Measurements from ENCODE around the gene COL1A2. TPM values are rescaled to one million over a fixed set of nuclear protein-coding genes. Genes with fewer than 3 reads are reported as not detected.

Gene COL1A2
- total RNA-seq, 1 donor from 2014 or later, result 6.8 TPM

DNA sequence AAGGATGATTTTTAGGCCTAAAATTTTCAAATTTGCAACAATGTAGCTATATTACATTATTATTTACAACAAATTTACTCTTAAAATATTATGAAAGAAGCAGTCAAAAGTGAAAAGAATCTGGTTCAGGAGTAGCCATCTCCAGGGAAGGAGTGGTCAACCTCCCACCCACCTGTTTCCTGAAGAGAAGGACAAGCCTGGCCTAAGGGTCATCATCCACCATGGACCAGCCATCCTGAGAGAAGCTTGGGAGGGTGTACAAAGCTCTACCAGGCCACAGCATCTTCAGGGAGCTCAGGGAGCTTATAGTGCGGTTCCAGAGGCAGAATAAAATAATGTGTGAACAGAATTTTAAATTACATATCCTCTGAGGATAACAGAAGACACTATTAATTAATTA lies 38.1 kb downstream of the COL1A2 start:
- H3K36me3 Mint-ChIP-seq (ENCODE audit: unreplicated experiment), result no peaks in the 10 kb centered on the region
- no peak for TF ChIP-seq CTCF (IDR thresholded peaks at IDR 0.05; ENCODE audit: partially characterized antibody, unreplicated experiment)

DNA sequence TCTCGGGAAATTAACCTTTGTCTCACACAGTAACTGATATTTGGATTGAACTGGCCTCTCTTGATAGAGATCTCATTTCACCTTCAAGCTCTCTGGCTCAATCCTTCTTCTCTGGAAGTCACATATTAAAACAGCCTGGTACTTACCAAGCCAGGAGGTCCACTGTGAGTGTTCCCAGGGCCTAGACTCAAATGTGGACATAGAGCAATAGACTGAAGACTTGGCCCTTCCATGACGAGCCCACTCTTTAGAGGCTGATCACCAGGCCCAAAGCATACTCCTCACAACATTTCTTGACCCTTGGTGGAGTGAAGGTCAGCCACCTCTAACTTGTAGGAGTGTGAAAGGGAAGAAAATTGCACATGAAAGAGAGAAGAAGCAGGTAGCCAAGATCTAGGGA lies 38.5 kb downstream of the COL1A2 start:
- H3K36me3 Mint-ChIP-seq (ENCODE audit: unreplicated experiment), result no peaks in the 10 kb centered on the region
- H3K9me3 Mint-ChIP-seq (ENCODE audit: unreplicated experiment), result no peaks in the 10 kb centered on the region
- TF ChIP-seq CTCF (IDR thresholded peaks at IDR 0.05; ENCODE audit: partially characterized antibody, unreplicated experiment), result no peak
- H3K27me3 Mint-ChIP-seq (ENCODE audit: unreplicated experiment), result peaks cover 3% of the 10 kb centered on the region
- DNase-seq, result no peak
- peaks cover 8% of the 10 kb centered on the region for H3K4me1 Mint-ChIP-seq (ENCODE audit: low read depth, unreplicated experiment)
- no peak overlapping the region for H3K4me3 Mint-ChIP-seq (ENCODE audit: unreplicated experiment)
- H3K27ac Mint-ChIP-seq (ENCODE audit: unreplicated experiment), result no peak overlapping the region

More for the DNA sequence above, 38.1 kb downstream of the COL1A2 start:
- peaks cover 3% of the 10 kb centered on the region for H3K27me3 Mint-ChIP-seq (ENCODE audit: unreplicated experiment)
- peaks cover 8% of the 10 kb centered on the region for H3K4me1 Mint-ChIP-seq (ENCODE audit: low read depth, unreplicated experiment)
- DNase-seq, result no peak
- no peak overlapping the region for H3K27ac Mint-ChIP-seq (ENCODE audit: unreplicated experiment)
- no peaks in the 10 kb centered on the region for H3K9me3 Mint-ChIP-seq (ENCODE audit: unreplicated experiment)
- H3K4me3 Mint-ChIP-seq (ENCODE audit: unreplicated experiment), result no peak overlapping the region

DNA sequence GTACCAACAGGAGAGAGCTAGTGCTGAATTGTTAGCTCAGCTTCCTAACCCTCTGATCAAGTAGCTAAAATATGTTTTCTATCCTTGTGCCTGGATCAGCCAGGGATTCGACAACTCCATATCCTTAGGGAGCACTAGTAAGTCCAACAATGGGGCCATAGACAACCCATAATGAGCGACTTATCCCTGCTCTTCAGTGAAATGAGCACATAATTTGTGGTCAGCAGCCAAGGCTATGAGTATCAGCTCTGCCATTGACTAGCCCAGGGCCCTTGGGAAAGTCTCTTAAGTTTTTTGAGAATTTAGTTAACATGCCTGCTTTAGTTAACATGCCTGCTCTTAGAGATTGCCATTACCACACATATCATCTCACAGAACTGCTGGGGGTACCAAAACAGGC lies 39.3 kb downstream of the COL1A2 start:
- H3K36me3 Mint-ChIP-seq (ENCODE audit: unreplicated experiment), result no peaks in the 10 kb centered on the region
- no peaks in the 10 kb centered on the region for H3K9me3 Mint-ChIP-seq (ENCODE audit: unreplicated experiment)
- H3K4me3 Mint-ChIP-seq (ENCODE audit: unreplicated experiment), result no peak overlapping the region
- DNase-seq, result no peak
- peaks cover 8% of the 10 kb centered on the region for H3K4me1 Mint-ChIP-seq (ENCODE audit: low read depth, unreplicated experiment)
- H3K27ac Mint-ChIP-seq (ENCODE audit: unreplicated experiment), result no peak overlapping the region
- no peak for TF ChIP-seq CTCF (IDR thresholded peaks at IDR 0.05; ENCODE audit: partially characterized antibody, unreplicated experiment)
- peaks cover 3% of the 10 kb centered on the region for H3K27me3 Mint-ChIP-seq (ENCODE audit: unreplicated experiment)

GRCh38 chr7:94436018-94436604 lies 41.4 kb downstream of the COL1A2 start:
- peak; percentile 62 for DNase-seq
- H3K9me3 Mint-ChIP-seq (ENCODE audit: unreplicated experiment), result no peaks in the 10 kb centered on the region
- no peak overlapping the region for H3K4me3 Mint-ChIP-seq (ENCODE audit: unreplicated experiment)
- no peaks in the 10 kb centered on the region for H3K36me3 Mint-ChIP-seq (ENCODE audit: unreplicated experiment)
- no peak overlapping the region for H3K27ac Mint-ChIP-seq (ENCODE audit: unreplicated experiment)
- peaks cover 3% of the 10 kb centered on the region for H3K27me3 Mint-ChIP-seq (ENCODE audit: unreplicated experiment)
- peak; percentile 84 for TF ChIP-seq CTCF (IDR thresholded peaks at IDR 0.05; ENCODE audit: partially characterized antibody, unreplicated experiment)
- H3K4me1 Mint-ChIP-seq (ENCODE audit: low read depth, unreplicated experiment), result peaks cover 24% of the 10 kb centered on the region

DNA sequence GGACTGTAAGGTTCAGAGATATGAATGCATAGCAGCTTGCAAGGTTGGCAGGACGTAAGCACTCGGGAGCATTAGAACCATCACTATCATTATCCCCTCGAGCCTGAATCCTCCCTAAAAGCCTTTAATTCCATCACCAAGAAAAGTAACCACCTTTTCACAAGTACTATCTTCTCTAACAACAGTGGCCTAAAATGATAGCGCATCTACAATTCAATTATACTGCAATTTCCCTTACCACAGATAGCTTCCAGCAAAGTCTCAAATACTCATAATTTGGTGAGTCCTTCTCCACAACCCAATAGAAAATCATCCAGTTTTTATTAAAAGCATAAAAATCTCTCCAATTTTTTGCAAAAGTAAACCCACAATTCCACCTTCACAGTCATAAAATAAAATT lies 42.0 kb downstream of the COL1A2 start:
- H3K27me3 Mint-ChIP-seq (ENCODE audit: unreplicated experiment), result peaks cover 3% of the 10 kb centered on the region
- no peak overlapping the region for H3K4me3 Mint-ChIP-seq (ENCODE audit: unreplicated experiment)
- DNase-seq, result no peak
- no peaks in the 10 kb centered on the region for H3K9me3 Mint-ChIP-seq (ENCODE audit: unreplicated experiment)
- no peaks in the 10 kb centered on the region for H3K36me3 Mint-ChIP-seq (ENCODE audit: unreplicated experiment)
- H3K27ac Mint-ChIP-seq (ENCODE audit: unreplicated experiment), result no peak overlapping the region
- H3K4me1 Mint-ChIP-seq (ENCODE audit: low read depth, unreplicated experiment), result peaks cover 24% of the 10 kb centered on the region
- TF ChIP-seq CTCF (IDR thresholded peaks at IDR 0.05; ENCODE audit: partially characterized antibody, unreplicated experiment), result no peak

Measured in glutamatergic neuron (in vitro differentiated cells).